ENCODE data around the gene TRIM14.
A peak's percentile ranks its signal among the peaks of the same experiment; 100 is the strongest.
"Not testable (repeated sequence)": the region's sequence is repeated elsewhere in the genome, so short reads cannot be mapped to it uniquely, and the experiment has no call there.

Gene TRIM14

DNA sequence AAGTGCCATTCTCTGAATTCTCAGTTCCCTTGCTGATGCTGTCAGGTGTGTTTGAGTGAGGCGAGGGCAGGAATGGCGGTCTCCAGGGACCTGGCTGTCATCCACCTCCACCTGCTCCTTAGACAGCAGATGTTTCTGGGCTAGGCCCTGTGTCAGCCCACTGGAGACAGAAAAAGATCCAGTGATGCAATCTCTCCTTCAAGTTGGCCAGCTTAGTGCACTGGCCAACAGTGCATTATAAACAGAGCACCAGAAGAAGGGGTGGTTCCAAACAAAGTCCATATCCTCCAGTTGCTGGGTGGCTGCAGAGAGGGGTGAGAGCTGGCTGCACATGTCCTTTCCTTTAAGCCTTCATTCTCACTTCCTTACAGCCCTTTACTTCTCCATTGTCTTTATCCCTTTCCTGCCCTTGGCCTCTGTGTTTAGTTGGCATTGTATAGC, 35.9 kb downstream of the TRIM14 start:
- no peak for DNase-seq (ENCODE audit: low read depth)

GRCh38 chr9:98081477-98082219, 37.4 kb downstream of the TRIM14 start:
- DNase-seq (ENCODE audit: low read depth), result no peak

- no peak for DNase-seq (ENCODE audit: low read depth)
These were observed 38.2 kb downstream of the TRIM14 start for GRCh38 chr9:98080780-98081179.

GRCh38 chr9:98080326-98080725, 38.7 kb downstream of the TRIM14 start:
- DNase-seq (ENCODE audit: low read depth), result no peak

DNA sequence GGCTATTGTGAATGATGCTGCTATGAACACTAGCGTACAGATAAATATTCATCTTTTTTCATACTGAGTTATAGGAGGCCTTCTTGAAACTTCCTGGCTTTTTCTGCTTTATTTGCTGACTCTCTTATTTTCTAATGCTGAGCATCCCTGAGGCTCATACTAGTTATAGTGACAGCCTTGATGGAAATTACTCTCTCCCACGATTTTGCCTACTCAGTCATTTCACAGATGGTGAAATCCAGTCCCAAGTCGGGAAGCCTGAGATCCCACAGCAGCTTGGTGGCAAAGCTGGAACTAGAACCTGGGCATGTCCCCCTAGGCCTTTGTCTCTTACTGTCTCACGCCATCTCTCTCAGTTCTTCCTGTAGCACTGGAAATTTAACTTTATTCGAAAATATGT, 40.1 kb downstream of the TRIM14 start:
- DNase-seq (ENCODE audit: low read depth), result no peak

GRCh38 chr9:98076514-98076890, 42.5 kb downstream of the TRIM14 start:
- DNase-seq (ENCODE audit: low read depth), result not testable (repeated sequence)

GRCh38 chr9:98075332-98075805, 43.7 kb downstream of the TRIM14 start:
- DNase-seq (ENCODE audit: low read depth), result no peak

GRCh38 chr9:98074115-98074990, 44.7 kb downstream of the TRIM14 start:
- peak; percentile 64 for DNase-seq (ENCODE audit: low read depth)

DNA sequence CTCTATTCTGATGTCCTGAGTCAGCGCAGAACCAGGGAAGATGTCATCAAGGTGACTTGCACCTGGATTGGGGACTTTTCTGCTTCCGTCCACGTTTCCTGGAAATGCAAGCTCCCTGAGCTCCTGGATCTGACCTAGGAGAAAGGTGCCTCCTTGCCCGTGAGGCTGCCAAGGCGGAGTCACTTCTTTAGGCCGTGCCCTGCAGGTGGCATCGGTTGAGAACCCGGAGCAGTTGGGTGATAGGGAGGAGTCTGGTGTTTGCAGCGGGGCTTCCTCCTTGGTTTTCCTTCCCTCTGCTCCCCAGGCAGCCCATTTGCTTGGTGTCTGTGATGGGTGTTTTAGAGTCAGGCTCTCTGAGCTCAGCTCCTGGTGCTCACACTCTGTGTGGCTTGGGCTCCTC, 47.3 kb downstream of the TRIM14 start:
- no peak for DNase-seq (ENCODE audit: low read depth)

DNA sequence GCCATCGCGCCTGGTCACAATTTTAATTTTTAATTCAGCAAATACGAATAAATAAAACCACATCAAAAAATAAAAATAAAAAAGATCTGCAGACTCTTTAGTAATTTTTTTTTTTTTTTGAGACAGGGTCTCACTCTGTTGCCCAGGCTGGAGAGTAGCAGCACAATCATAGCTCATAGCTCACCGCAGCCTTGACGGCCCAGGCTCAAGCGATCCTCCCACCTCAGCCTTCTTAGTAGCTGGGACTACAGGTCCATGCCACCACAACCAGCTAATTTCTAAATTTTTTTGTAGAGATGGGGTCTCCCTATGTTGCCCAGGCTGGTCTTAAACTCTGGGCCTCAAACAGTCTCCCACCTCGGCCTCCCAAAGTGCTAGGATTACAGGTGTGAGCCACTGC, 48.3 kb downstream of the TRIM14 start:
- no peak for DNase-seq (ENCODE audit: low read depth)

- no peak for DNase-seq (ENCODE audit: low read depth)
These were observed 49.5 kb downstream of the TRIM14 start for GRCh38 chr9:98069551-98069950.

GRCh38 chr9:98067184-98067583, 51.8 kb downstream of the TRIM14 start:
- DNase-seq (ENCODE audit: low read depth), result no peak

DNA sequence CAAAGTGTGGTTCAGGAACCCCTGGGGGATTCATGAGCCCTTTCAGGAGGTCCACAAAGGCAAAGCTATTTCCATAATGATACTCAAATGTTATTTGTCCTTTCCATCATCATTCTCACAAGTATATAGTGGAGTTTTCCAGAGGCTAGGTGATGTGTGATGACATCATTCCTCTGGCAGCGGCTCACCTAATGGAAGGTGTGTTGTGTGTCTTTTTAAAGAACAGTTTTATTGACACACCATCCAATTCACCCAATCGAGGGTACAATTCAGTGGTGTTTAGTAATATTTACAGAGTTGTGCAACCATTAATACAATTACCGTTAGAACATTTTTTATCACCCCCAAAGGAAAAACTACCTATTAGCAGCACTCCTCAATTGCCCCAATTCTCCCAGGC, 52.8 kb downstream of the TRIM14 start:
- DNase-seq (ENCODE audit: low read depth), result no peak

GRCh38 chr9:98064623-98065392, 54.2 kb downstream of the TRIM14 start:
- DNase-seq (ENCODE audit: low read depth), result no peak

- no peak for DNase-seq (ENCODE audit: low read depth)
These were observed 56.9 kb downstream of the TRIM14 start for GRCh38 chr9:98062161-98062560.

GRCh38 chr9:98057138-98057799, 61.8 kb downstream of the TRIM14 start:
- DNase-seq (ENCODE audit: low read depth), result no peak

- DNase-seq (ENCODE audit: low read depth), result peak; percentile 86
These were observed 62.5 kb downstream of the TRIM14 start, which contains the start of gene NANS for GRCh38 chr9:98056269-98057137. Gene NANS, plus strand, starts transcription at chr9:98056732. Its CDS starts 77 bp downstream, at chr9:98056809.

- DNase-seq (ENCODE audit: low read depth), result no peak
These were observed 64.6 kb downstream of the TRIM14 start for GRCh38 chr9:98054376-98054951.

DNA sequence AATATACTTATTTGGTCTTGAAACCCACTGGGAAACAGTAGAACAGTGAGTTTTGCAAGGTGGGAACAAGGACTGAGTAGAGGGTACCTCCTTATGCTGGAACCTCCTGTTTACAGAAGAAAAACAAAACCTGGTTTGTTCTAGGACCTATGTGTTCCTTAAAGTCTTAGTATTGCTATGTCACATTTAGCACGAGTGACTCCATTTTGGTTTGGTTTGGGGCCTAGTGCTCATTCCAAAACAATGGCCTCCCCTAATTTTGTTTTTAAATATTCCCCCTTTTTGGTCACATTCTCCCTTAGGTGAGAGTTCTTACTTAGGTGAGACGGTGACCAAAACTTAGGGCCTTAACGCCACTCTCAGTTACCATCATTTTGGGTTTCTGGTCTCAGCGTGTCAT, 68.7 kb downstream of the TRIM14 start:
- no peak for DNase-seq (ENCODE audit: low read depth)
